A549 (cell line): ENCODE results near the gene ASMTL.

Experiments
- CHD4 ChIP-seq: fragments of 200-600 bp; sonication (generic); IDR thresholded peaks from 2 replicates; pipeline ENCODE4 v1.6.1; 2016; ENCODE audit warnings: antibody characterized with exemption, mild to moderate bottlenecking, borderline replicate concordance
- EP300 ChIP-seq, 2 experiments: fragments of >200 bp; sonication (Bioruptor Twin); formaldehyde crosslinking; IDR thresholded peaks; 2 replicates in 1 of 2; 3 replicates in 1 of 2; pipeline ENCODE4 v1.6.1; 2016 to 2017
- GATA3 ChIP-seq: IDR thresholded peaks from 2 replicates; pipeline ENCODE4 v1.6.1; 2012; ENCODE audit warnings: borderline replicate concordance
- JUN ChIP-seq, 2 experiments: fragments of >200 bp; sonication (Bioruptor Twin); formaldehyde crosslinking; IDR thresholded peaks; 2 replicates in 1 of 2; 3 replicates in 1 of 2; pipeline ENCODE4 v1.6.1; 2016 to 2017
- JUNB ChIP-seq: fragments of >200 bp; sonication (Bioruptor Twin); formaldehyde crosslinking; IDR thresholded peaks from 2 replicates; pipeline ENCODE4 v1.6.1; 2016
- PHF8 ChIP-seq: fragments of 200-600 bp; sonication (generic); IDR thresholded peaks from 2 replicates; pipeline ENCODE4 v1.6.1; 2016; ENCODE audit warnings: low read depth, mild to moderate bottlenecking, antibody characterized with exemption, moderate library complexity, borderline replicate concordance
- POLR2A ChIP-seq: IDR thresholded peaks from 2 replicates; pipeline ENCODE4 v1.6.1; 2012; ENCODE audit warnings: mild to moderate bottlenecking, low read length
- RFX5 ChIP-seq: fragments of 450-650 bp; IDR thresholded peaks from 2 replicates; pipeline ENCODE4 v1.7.1; 2014; ENCODE audit warnings: antibody characterized with exemption, mild to moderate bottlenecking, moderate library complexity
- RNF2 ChIP-seq: fragments of 200-600 bp; sonication (generic); IDR thresholded peaks from 2 replicates; pipeline ENCODE4 v1.6.1; 2016; ENCODE audit warnings: low read depth, mild to moderate bottlenecking, antibody characterized with exemption, moderate library complexity, borderline replicate concordance
- SMC3 ChIP-seq: fragments of >200 bp; sonication (Bioruptor Twin); formaldehyde crosslinking; IDR thresholded peaks from 3 replicates; pipeline ENCODE4 v1.6.1; 2018; ENCODE audit warnings: inconsistent platforms
- SREBF2 ChIP-seq: fragments of 450-650 bp; IDR thresholded peaks from 2 replicates; pipeline ENCODE4 v1.6.1; 2014; ENCODE audit warnings: mild to moderate bottlenecking, moderate library complexity
- TF ChIP-seq, protein P1 (sequence below): IDR thresholded peaks from 2 replicates; pipeline ENCODE4 v1.6.1; 2012
- TF ChIP-seq, protein P2 (sequence below): fragments of >200 bp; sonication (Bioruptor Twin); formaldehyde crosslinking; IDR thresholded peaks from 3 replicates; pipeline ENCODE4 v1.5.1; 2016
- TF ChIP-seq, protein P3 (sequence below): fragments of 200-600 bp; sonication (generic); IDR thresholded peaks from 2 replicates; pipeline ENCODE4 v1.6.1; 2016; ENCODE audit warnings: antibody characterized with exemption, mild to moderate bottlenecking, moderate library complexity

DNA sequence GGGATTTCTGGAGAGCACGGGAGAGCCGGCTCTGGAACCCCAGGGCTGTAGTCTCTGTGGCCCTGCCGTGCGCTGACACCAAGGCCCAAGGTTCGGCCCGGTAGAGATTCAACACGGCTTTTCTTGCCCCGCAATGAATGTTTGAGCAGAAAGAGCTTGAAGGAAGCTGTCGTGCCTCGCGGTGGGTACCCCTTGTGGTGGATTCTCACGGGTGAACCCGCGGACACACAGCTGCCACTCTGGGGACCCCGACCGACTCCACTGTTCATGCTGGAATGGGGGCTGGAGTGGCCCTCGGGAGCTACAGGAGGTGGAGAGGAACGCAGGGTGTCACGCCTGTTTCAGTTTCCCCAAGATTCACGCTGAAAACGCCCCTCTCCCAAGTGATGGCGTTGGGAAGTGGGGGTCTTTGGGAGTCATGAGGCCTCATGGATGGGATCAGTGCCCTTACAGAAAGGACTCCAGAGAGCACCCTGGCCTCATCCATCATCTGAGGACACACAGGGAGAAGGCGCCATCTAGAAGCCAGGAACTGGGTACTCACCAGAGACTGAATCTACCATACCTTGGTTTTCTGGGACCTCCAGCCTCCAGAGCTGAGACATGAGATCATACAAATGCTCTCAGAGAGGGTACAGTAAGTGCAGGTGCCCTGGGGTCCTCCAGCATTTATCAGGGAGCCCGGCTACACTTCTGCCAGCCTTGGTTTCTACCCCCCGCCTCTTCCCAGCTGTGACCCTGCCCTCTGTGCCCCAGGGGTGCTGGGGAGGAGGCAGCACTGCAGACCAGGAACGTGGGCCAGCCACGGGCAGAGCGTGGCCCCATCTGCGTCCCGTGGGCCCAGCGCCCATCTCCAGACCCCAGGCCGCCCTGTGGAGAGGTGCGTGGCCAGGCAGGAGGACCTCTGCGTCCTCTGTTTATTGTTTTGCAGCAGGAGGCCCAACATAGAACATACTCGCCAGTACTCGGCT lies 67.2 kb downstream of the ASMTL start:
- TF ChIP-seq, protein P1, sequence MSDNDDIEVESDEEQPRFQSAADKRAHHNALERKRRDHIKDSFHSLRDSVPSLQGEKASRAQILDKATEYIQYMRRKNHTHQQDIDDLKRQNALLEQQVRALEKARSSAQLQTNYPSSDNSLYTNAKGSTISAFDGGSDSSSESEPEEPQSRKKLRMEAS, result no peak
- TF ChIP-seq, protein P2, sequence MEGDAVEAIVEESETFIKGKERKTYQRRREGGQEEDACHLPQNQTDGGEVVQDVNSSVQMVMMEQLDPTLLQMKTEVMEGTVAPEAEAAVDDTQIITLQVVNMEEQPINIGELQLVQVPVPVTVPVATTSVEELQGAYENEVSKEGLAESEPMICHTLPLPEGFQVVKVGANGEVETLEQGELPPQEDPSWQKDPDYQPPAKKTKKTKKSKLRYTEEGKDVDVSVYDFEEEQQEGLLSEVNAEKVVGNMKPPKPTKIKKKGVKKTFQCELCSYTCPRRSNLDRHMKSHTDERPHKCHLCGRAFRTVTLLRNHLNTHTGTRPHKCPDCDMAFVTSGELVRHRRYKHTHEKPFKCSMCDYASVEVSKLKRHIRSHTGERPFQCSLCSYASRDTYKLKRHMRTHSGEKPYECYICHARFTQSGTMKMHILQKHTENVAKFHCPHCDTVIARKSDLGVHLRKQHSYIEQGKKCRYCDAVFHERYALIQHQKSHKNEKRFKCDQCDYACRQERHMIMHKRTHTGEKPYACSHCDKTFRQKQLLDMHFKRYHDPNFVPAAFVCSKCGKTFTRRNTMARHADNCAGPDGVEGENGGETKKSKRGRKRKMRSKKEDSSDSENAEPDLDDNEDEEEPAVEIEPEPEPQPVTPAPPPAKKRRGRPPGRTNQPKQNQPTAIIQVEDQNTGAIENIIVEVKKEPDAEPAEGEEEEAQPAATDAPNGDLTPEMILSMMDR, result no peak
- TF ChIP-seq SMC3, result no peak
- no peak for TF ChIP-seq GATA3
- no peak for TF ChIP-seq POLR2A
- no peak for TF ChIP-seq RFX5
- peak in 1 of 2 experiments; percentile 5; a peak in 1 of 5 replicates for TF ChIP-seq JUN (IDR thresholded peaks at IDR 0.05)
- TF ChIP-seq PHF8, result no peak
- TF ChIP-seq, protein P3, sequence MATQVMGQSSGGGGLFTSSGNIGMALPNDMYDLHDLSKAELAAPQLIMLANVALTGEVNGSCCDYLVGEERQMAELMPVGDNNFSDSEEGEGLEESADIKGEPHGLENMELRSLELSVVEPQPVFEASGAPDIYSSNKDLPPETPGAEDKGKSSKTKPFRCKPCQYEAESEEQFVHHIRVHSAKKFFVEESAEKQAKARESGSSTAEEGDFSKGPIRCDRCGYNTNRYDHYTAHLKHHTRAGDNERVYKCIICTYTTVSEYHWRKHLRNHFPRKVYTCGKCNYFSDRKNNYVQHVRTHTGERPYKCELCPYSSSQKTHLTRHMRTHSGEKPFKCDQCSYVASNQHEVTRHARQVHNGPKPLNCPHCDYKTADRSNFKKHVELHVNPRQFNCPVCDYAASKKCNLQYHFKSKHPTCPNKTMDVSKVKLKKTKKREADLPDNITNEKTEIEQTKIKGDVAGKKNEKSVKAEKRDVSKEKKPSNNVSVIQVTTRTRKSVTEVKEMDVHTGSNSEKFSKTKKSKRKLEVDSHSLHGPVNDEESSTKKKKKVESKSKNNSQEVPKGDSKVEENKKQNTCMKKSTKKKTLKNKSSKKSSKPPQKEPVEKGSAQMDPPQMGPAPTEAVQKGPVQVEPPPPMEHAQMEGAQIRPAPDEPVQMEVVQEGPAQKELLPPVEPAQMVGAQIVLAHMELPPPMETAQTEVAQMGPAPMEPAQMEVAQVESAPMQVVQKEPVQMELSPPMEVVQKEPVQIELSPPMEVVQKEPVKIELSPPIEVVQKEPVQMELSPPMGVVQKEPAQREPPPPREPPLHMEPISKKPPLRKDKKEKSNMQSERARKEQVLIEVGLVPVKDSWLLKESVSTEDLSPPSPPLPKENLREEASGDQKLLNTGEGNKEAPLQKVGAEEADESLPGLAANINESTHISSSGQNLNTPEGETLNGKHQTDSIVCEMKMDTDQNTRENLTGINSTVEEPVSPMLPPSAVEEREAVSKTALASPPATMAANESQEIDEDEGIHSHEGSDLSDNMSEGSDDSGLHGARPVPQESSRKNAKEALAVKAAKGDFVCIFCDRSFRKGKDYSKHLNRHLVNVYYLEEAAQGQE, result no peak
- TF ChIP-seq SREBF2, result no peak
- no peak for TF ChIP-seq CHD4
- no peak for TF ChIP-seq EP300 (IDR thresholded peaks at IDR 0.05)
- no peak for TF ChIP-seq RNF2
- no peak for TF ChIP-seq JUNB
